GM12878 (cell line): ENCODE results near the gene KIAA2012. TPM values are rescaled to one million over a fixed set of nuclear protein-coding genes. Genes with fewer than 3 reads are reported as not detected.

Experiments
- CBX5 ChIP-seq: sonication (generic); IDR thresholded peaks from 2 replicates; pipeline ENCODE4 v1.6.1; 2016; ENCODE audit warnings: low read depth, moderate library complexity, mild to moderate bottlenecking, inconsistent platforms
- RB1 ChIP-seq: fragments of 450-650 bp; formaldehyde crosslinking; IDR thresholded peaks from 2 replicates; pipeline ENCODE4 v1.6.1; 2017; ENCODE audit warnings: mild to moderate bottlenecking, borderline replicate concordance
- RBBP5 ChIP-seq: fragments of 200-600 bp; sonication (generic); conservative IDR thresholded peaks from 2 replicates; pipeline ENCODE4 v1.6.1; 2016
- polyA plus RNA-seq, 11 experiments: library from polyadenylated mRNA; depleted of rRNA in 4 of 11; unstranded in 6 of 11; stranded (reverse) in 5 of 11; fragments of >200 nt; fragmentation: Nextera tagmentation in 4 of 11; fragmentation: Illumina TruSeq in 1 of 11; extraction: Ambion mirVana in 4 of 11; extraction: Trizol in 1 of 11; gene quantifications; 1 replicate in 1 of 11; 2 replicates in 10 of 11; pipeline versions ENCODE4 v1.2.1 to v1.2.3, GENCODE V29; 2011 to 2016; ENCODE audit warnings: inconsistent platforms in 2 of 11, missing spikeins in 2 of 11, low read depth in 1 of 11
- total RNA-seq, 4 experiments: library from RNA; depleted of rRNA in 3 of 4; stranded (reverse); fragments of >200 nt in 3 of 4; fragmentation: Illumina TruSeq in 1 of 4; extraction: Trizol in 1 of 4; gene quantifications; 2 replicates each; pipeline versions ENCODE4 v1.2.1 to v1.2.3, GENCODE V29; 2013 to 2021
- TF ChIP-seq, protein P1 (sequence below): fragments of 450-650 bp; IDR thresholded peaks from 2 replicates; pipeline ENCODE4 v1.6.1; 2016; ENCODE audit warnings: mild to moderate bottlenecking
- TF ChIP-seq, protein P2 (sequence below): IDR thresholded peaks from 2 replicates; pipeline ENCODE4 v1.6.1; 2012; ENCODE audit warnings: improper control_type of control experiment, low read depth, low read length; ENCODE audit not compliant: insufficient replicate concordance
- TF ChIP-seq, protein P3 (sequence below): fragments of 150-350 bp; IDR thresholded peaks from 2 replicates; pipeline ENCODE4 v1.6.1; 2016; ENCODE audit warnings: low read depth, low read length
- TF ChIP-seq, protein P4 (sequence below), 3 experiments: IDR thresholded peaks in 2 of 3; conservative IDR thresholded peaks in 1 of 3; 2 replicates each; pipeline ENCODE4 v1.5.1; 2011; ENCODE audit warnings: low read depth in 3 of 3, low read length in 3 of 3, mild to moderate bottlenecking in 3 of 3, control low read depth in 2 of 3, moderate library complexity in 2 of 3, inconsistent platforms in 1 of 3, mixed read lengths in 1 of 3; ENCODE audit not compliant: control insufficient read depth in 2 of 3, insufficient read depth in 1 of 3; ENCODE audit errors: extremely low read depth in 1 of 3

KIAA2012 gene
- total and polyA plus RNA-seq, 10 of the 15 experiments (the other 5 are each of a cell fraction or from before 2014, with no cell fraction given), result 0.03 TPM; not detected in 9

DNA sequence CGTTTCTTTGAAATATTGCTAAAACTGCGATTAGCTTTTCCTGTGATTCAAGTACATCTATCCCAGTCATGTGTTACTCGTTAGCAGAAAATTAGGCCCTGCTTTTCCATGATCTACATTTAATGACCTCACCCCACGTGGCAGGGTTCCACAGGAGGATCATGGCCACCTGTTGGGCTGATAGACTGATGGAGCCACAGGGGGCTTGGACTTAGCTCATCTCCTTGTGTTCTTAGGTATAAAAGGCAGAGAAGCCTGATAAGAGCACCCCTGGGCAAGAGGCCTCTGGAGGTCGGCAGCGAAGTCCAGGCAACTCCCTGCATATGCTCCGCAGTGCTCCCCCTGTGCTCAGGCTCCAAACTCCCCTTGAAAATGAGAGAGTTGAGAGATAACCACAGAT lies 26.5 kb upstream of the KIAA2012 start (continued):
- TF ChIP-seq, protein P1, sequence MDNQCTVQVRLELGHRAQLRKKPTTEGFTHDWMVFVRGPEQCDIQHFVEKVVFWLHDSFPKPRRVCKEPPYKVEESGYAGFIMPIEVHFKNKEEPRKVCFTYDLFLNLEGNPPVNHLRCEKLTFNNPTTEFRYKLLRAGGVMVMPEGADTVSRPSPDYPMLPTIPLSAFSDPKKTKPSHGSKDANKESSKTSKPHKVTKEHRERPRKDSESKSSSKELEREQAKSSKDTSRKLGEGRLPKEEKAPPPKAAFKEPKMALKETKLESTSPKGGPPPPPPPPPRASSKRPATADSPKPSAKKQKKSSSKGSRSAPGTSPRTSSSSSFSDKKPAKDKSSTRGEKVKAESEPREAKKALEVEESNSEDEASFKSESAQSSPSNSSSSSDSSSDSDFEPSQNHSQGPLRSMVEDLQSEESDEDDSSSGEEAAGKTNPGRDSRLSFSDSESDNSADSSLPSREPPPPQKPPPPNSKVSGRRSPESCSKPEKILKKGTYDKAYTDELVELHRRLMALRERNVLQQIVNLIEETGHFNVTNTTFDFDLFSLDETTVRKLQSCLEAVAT, result no peak
- no peak for TF ChIP-seq RB1
- no peak for TF ChIP-seq RBBP5
- TF ChIP-seq, protein P2, sequence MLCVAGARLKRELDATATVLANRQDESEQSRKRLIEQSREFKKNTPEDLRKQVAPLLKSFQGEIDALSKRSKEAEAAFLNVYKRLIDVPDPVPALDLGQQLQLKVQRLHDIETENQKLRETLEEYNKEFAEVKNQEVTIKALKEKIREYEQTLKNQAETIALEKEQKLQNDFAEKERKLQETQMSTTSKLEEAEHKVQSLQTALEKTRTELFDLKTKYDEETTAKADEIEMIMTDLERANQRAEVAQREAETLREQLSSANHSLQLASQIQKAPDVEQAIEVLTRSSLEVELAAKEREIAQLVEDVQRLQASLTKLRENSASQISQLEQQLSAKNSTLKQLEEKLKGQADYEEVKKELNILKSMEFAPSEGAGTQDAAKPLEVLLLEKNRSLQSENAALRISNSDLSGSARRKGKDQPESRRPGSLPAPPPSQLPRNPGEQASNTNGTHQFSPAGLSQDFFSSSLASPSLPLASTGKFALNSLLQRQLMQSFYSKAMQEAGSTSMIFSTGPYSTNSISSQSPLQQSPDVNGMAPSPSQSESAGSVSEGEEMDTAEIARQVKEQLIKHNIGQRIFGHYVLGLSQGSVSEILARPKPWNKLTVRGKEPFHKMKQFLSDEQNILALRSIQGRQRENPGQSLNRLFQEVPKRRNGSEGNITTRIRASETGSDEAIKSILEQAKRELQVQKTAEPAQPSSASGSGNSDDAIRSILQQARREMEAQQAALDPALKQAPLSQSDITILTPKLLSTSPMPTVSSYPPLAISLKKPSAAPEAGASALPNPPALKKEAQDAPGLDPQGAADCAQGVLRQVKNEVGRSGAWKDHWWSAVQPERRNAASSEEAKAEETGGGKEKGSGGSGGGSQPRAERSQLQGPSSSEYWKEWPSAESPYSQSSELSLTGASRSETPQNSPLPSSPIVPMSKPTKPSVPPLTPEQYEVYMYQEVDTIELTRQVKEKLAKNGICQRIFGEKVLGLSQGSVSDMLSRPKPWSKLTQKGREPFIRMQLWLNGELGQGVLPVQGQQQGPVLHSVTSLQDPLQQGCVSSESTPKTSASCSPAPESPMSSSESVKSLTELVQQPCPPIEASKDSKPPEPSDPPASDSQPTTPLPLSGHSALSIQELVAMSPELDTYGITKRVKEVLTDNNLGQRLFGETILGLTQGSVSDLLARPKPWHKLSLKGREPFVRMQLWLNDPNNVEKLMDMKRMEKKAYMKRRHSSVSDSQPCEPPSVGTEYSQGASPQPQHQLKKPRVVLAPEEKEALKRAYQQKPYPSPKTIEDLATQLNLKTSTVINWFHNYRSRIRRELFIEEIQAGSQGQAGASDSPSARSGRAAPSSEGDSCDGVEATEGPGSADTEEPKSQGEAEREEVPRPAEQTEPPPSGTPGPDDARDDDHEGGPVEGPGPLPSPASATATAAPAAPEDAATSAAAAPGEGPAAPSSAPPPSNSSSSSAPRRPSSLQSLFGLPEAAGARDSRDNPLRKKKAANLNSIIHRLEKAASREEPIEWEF, result no peak
- TF ChIP-seq CBX5, result no peak
- TF ChIP-seq, protein P3, sequence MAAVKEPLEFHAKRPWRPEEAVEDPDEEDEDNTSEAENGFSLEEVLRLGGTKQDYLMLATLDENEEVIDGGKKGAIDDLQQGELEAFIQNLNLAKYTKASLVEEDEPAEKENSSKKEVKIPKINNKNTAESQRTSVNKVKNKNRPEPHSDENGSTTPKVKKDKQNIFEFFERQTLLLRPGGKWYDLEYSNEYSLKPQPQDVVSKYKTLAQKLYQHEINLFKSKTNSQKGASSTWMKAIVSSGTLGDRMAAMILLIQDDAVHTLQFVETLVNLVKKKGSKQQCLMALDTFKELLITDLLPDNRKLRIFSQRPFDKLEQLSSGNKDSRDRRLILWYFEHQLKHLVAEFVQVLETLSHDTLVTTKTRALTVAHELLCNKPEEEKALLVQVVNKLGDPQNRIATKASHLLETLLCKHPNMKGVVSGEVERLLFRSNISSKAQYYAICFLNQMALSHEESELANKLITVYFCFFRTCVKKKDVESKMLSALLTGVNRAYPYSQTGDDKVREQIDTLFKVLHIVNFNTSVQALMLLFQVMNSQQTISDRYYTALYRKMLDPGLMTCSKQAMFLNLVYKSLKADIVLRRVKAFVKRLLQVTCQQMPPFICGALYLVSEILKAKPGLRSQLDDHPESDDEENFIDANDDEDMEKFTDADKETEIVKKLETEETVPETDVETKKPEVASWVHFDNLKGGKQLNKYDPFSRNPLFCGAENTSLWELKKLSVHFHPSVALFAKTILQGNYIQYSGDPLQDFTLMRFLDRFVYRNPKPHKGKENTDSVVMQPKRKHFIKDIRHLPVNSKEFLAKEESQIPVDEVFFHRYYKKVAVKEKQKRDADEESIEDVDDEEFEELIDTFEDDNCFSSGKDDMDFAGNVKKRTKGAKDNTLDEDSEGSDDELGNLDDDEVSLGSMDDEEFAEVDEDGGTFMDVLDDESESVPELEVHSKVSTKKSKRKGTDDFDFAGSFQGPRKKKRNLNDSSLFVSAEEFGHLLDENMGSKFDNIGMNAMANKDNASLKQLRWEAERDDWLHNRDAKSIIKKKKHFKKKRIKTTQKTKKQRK, result no peak
- TF ChIP-seq, protein P4, sequence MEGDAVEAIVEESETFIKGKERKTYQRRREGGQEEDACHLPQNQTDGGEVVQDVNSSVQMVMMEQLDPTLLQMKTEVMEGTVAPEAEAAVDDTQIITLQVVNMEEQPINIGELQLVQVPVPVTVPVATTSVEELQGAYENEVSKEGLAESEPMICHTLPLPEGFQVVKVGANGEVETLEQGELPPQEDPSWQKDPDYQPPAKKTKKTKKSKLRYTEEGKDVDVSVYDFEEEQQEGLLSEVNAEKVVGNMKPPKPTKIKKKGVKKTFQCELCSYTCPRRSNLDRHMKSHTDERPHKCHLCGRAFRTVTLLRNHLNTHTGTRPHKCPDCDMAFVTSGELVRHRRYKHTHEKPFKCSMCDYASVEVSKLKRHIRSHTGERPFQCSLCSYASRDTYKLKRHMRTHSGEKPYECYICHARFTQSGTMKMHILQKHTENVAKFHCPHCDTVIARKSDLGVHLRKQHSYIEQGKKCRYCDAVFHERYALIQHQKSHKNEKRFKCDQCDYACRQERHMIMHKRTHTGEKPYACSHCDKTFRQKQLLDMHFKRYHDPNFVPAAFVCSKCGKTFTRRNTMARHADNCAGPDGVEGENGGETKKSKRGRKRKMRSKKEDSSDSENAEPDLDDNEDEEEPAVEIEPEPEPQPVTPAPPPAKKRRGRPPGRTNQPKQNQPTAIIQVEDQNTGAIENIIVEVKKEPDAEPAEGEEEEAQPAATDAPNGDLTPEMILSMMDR (IDR thresholded peaks at IDR 0.05 in 2 of 3, conservative IDR thresholded peaks at IDR 0.05 in 1 of 3; ENCODE audit: control insufficient read depth in 2 of 3, extremely low read depth in 1 of 3, insufficient read depth in 1 of 3, low read depth in 3 of 3, low read length in 3 of 3), result no peak
